Tibial nerve (tissue), 4 donors: ENCODE results near the gene DOCK2. TPM values are rescaled to one million over a fixed set of nuclear protein-coding genes. Genes with fewer than 3 reads are reported as not detected.

Experiments used
- DNase-seq, 2 donors: peaks; one replicate each; pipeline ENCODE4 v3.0.0-alpha.2; 2019; ENCODE audit warnings: low spot score in 2 of 2
- H3K27ac ChIP-seq, 4 donors: fragments of 200-600 bp; sonication (generic) in 3 of 4; one replicate each; pipeline ENCODE4 v1.5.1; 2017 to 2019; ENCODE audit warnings: mild to moderate bottlenecking in 1 of 4
- H3K27me3 ChIP-seq, 2 donors: fragments of 200-600 bp; sonication (generic) in 1 of 2; one replicate each; pipeline versions ENCODE4 v1.5.1 to v1.6.0; 2017 to 2019
- H3K36me3 ChIP-seq, 3 donors: fragments of 200-600 bp; sonication (generic); one replicate each; pipeline ENCODE4 v1.5.1; 2018 to 2019
- H3K4me1 ChIP-seq, 4 donors: fragments of 200-600 bp; sonication (generic) in 3 of 4; one replicate each; pipeline ENCODE4 v1.5.1; 2017 to 2019
- H3K4me3 ChIP-seq, 4 donors: fragments of 200-600 bp; sonication (generic) in 3 of 4; one replicate each; pipeline ENCODE4 v1.5.1; 2017 to 2019; ENCODE audit warnings: mild to moderate bottlenecking in 1 of 4, moderate library complexity in 1 of 4
- H3K9me3 ChIP-seq, 4 donors: fragments of 200-600 bp; sonication (generic) in 3 of 4; one replicate each; pipeline ENCODE4 v1.5.1; 2017 to 2019
- CTCF ChIP-seq, 5 experiments: fragments of 200-600 bp in 3 of 5; fragments of 450-650 bp in 2 of 5; sonication (generic) in 3 of 5; IDR thresholded peaks; one replicate each; pipeline ENCODE4 v1.5.1; 2016 to 2019; ENCODE audit warnings: antibody characterized with exemption in 5 of 5, mild to moderate bottlenecking in 3 of 5, moderate library complexity in 2 of 5
- EP300 ChIP-seq, 2 donors: sonication (generic); formaldehyde crosslinking; IDR thresholded peaks; one replicate each; pipeline ENCODE4 v1.6.1; 2017; ENCODE audit warnings: antibody characterized with exemption in 2 of 2, mild to moderate bottlenecking in 1 of 2
- POLR2A ChIP-seq, 2 donors: fragments of 450-650 bp; IDR thresholded peaks; one replicate each; pipeline ENCODE4 v1.6.1; 2017; ENCODE audit warnings: antibody characterized with exemption in 2 of 2, mild to moderate bottlenecking in 2 of 2, moderate library complexity in 2 of 2
- WGBS, 2 donors: methylation state at CpG; one replicate each; pipeline ENCODE4 v1.1.5; 2018; 5-methylcytosine and 5-hydroxymethylcytosine counted together
- total RNA-seq, 4 donors: library from RNA; depleted of rRNA; stranded (reverse); fragments of >200 nt; gene quantifications; one replicate each; pipeline ENCODE4 v1.1.0, GENCODE V29; 2016

Gene DOCK2
- total RNA-seq, 4 donors from 2014 or later: 14.9 to 83.4 (median 23.8) TPM

DNA sequence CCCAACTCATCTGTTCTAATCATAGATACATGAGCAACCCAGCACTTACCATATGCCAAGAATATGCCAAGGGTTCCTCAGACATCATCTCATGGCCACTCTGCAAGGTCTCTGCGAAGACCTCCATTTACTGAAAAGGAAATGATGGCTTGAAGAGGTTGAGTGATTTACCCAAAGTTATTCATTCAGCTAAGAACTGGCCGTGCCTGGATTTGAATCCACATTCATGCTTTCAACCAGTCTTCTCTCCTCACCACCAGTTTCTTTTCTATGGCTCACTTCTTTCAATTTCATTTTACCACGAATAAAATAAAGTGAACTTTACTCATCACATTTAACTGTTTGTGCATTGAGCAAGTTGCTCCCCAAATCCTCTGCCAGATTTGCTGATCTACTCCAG lies 441.4 kb downstream of the DOCK2 start:
- no peak for DNase-seq
- WGBS, 2 donors: 75 to 76% methylated on average over 3 of the region's 3 CpGs
- Histone ChIP-seq H3K9me3 (no peaks in the 10 kb centered on the region), H3K36me3 (no peaks in the 10 kb centered on the region), H3K27me3 (no peaks in the 10 kb centered on the region), H3K4me3 (no peak overlapping the region), H3K27ac (no peak overlapping the region), H3K4me1 (no peaks in the 10 kb centered on the region)
- TF ChIP-seq POLR2A (IDR thresholded peaks at IDR 0.05): no peak
- TF ChIP-seq EP300 (IDR thresholded peaks at IDR 0.05): no peak
- no peak for TF ChIP-seq CTCF (IDR thresholded peaks at IDR 0.05)

- Histone ChIP-seq H3K27me3 (no peaks in the 10 kb centered on the region), H3K9me3 (no peaks in the 10 kb centered on the region), H3K4me1 (no peaks in the 10 kb centered on the region), H3K4me3 (no peak overlapping the region), H3K27ac (no peak overlapping the region), H3K36me3 (no peaks in the 10 kb centered on the region)
- no peak for DNase-seq
- no peak for TF ChIP-seq POLR2A (IDR thresholded peaks at IDR 0.05)
- TF ChIP-seq EP300 (IDR thresholded peaks at IDR 0.05): no peak
- no peak for TF ChIP-seq CTCF (IDR thresholded peaks at IDR 0.05)
- 75 to 84% methylated on average over 12 to 13 of the region's 13 CpGs for WGBS, 2 donors
Measured at GRCh38 chr5:170078931-170079330, 441.9 kb downstream of the DOCK2 start.

- WGBS, 2 donors: 100% methylated on average over 1 of the region's 1 CpG; no CpG with 5 or more reads in 1 of the 2 donors
- H3K27me3 ChIP-seq: no peaks in the 10 kb centered on the region
- H3K4me3 ChIP-seq: no peak overlapping the region
- no peaks in the 10 kb centered on the region for H3K36me3 ChIP-seq
- TF ChIP-seq CTCF (IDR thresholded peaks at IDR 0.05): no peak
- TF ChIP-seq EP300 (IDR thresholded peaks at IDR 0.05): no peak
- no peak for TF ChIP-seq POLR2A (IDR thresholded peaks at IDR 0.05)
- H3K27ac ChIP-seq: no peak overlapping the region
- H3K4me1 ChIP-seq: no peaks in the 10 kb centered on the region
- H3K9me3 ChIP-seq: no peaks in the 10 kb centered on the region
- DNase-seq: no peak
Measured at GRCh38 chr5:170080217-170080616, 443.1 kb downstream of the DOCK2 start.

DNA sequence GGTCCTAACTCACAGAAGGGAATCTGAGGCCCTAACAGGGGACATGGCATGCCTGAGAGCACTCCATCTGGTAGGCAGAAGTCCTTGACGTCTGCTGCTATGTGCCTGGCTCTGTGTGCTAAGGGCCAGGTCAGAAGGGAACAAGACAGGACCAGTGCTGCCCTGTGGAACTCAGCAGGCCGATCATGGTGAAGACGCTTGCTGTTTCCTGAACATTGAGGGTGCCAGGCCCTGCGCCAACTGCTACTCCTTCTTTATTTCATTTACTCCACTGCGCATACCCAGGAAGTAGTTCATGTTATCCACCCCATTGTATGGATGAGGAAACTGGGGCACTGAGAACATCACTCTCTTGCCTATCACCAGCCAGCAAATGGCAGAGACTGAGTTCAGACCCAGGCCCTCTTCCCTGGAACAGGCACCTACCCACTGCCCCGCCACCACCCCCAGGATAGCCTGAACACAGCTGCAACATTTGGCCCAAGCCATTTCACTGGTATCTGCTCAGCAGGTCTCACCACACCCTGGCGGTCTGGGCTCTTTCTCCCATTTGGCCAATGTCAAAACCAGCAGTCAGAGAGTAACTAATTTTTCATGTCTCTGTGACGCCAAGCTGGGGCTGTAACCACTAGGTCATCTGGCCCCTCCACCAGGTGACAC lies 443.8 kb downstream of the DOCK2 start:
- Histone ChIP-seq H3K36me3 (no peaks in the 10 kb centered on the region), H3K27ac (no peak overlapping the region), H3K4me1 (no peaks in the 10 kb centered on the region), H3K9me3 (no peaks in the 10 kb centered on the region), H3K27me3 (no peaks in the 10 kb centered on the region), H3K4me3 (no peak overlapping the region)
- 83% methylated on average over 8 of the region's 8 CpGs for WGBS, 2 donors
- TF ChIP-seq POLR2A (IDR thresholded peaks at IDR 0.05) (no peak), EP300 (IDR thresholded peaks at IDR 0.05) (no peak), CTCF (IDR thresholded peaks at IDR 0.05) (no peak)
- DNase-seq: no peak

GRCh38 chr5:170081616-170082015 lies 444.5 kb downstream of the DOCK2 start:
- WGBS, 2 donors: 84 to 95% methylated on average over 4 of the region's 4 CpGs
- TF ChIP-seq POLR2A (IDR thresholded peaks at IDR 0.05): no peak
- TF ChIP-seq CTCF (IDR thresholded peaks at IDR 0.05): no peak
- no peak for TF ChIP-seq EP300 (IDR thresholded peaks at IDR 0.05)

More at GRCh38 chr5:170081616-170082015, 444.5 kb downstream of the DOCK2 start:
- Histone ChIP-seq H3K4me3 (no peak overlapping the region), H3K4me1 (no peaks in the 10 kb centered on the region), H3K9me3 (no peaks in the 10 kb centered on the region), H3K36me3 (no peaks in the 10 kb centered on the region), H3K27me3 (no peaks in the 10 kb centered on the region), H3K27ac (no peak overlapping the region)
- DNase-seq: no peak
